Ascending aorta (tissue), 2 donors: ENCODE measurements around the gene C16orf74. TPM values are rescaled to one million over a fixed set of nuclear protein-coding genes. Genes with fewer than 3 reads are reported as not detected.

Source experiments
- DNase-seq, 2 donors: peaks; one replicate each; pipeline ENCODE4 v3.0.0-alpha.2; 2019; ENCODE audit warnings: low spot score in 2 of 2
- H3K27ac ChIP-seq, 2 donors: fragments of 200-600 bp; sonication (generic); one replicate each; pipeline ENCODE4 v1.5.1; 2016 to 2017; ENCODE audit warnings: mild to moderate bottlenecking in 1 of 2
- H3K27me3 ChIP-seq: fragments of 200-600 bp; sonication (generic); one replicate; pipeline ENCODE4 v1.5.1; 2017
- H3K36me3 ChIP-seq, 2 donors: fragments of 200-600 bp; sonication (generic); one replicate each; pipeline ENCODE4 v1.5.1; 2016
- H3K4me1 ChIP-seq, 2 donors: fragments of 200-600 bp; sonication (generic); one replicate each; pipeline ENCODE4 v1.5.1; 2016 to 2017; ENCODE audit warnings: mild to moderate bottlenecking in 1 of 2
- H3K4me3 ChIP-seq, 2 donors: fragments of 200-600 bp; sonication (generic); one replicate each; pipeline ENCODE4 v1.5.1; 2016 to 2017; ENCODE audit warnings: mild to moderate bottlenecking in 1 of 2
- H3K9me3 ChIP-seq, 2 donors: fragments of 200-600 bp; sonication (generic); one replicate each; pipeline ENCODE4 v1.5.1; 2016
- intact Hi-C: fragments of 100-400 bp; cut with DNase I; formaldehyde crosslinking; loops from one replicate; pipeline ENCODE4 v1.15.1; 2023
- total RNA-seq: library from RNA; depleted of rRNA; stranded (reverse); fragments of >200 nt; gene quantifications from one replicate; pipeline ENCODE4 v1.1.0, GENCODE V29; 2016
- TF ChIP-seq, protein P1 (sequence below), 3 experiments: fragments of 200-600 bp in 2 of 3; fragments of 450-650 bp in 1 of 3; sonication (generic) in 2 of 3; IDR thresholded peaks; one replicate each; pipeline ENCODE4 v1.5.1; 2016 to 2019; ENCODE audit warnings: antibody characterized with exemption in 3 of 3, mild to moderate bottlenecking in 1 of 3, moderate library complexity in 1 of 3

The C16orf74 gene
- total RNA-seq, 1 donor from 2014 or later = not detected

DNA sequence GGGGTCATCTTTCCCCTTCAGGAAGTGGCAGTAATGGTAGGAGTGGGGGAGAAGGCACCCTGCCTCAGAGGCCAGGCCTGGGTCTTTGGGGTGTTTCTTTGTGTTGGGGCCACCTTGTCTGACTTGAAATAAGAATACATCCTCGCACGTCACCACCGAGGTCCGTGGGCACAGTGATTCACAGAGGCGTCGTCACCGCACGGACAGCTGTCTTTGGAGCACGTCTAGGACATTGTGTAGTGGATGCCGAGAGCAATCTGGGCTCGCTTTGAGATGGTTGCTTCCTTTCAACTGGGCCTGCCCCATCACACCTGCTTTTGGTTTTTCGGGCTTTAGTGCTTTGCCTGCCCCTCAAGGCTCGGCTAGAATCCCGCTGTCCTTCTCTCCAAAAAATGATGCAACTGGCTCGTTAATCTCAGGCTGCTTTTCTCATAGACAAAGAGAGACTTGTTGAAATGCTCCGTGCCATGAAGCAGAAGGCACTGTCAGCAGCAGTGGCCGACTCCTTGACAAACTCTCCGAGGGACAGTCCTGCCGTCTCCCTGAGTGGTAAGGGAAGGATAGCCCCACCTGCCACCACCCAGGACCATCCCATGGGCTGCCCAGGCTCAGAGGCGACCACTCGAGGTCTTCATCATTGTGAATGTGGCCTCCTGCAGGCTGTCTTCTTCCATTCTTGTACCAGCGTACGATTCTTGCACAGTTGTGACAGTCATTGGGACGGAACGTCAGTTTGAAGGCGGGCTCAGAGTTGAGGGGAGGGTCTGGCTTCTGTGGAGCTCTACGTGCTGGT, 86.1 kb downstream of the C16orf74 start:
- Histone ChIP-seq H3K27ac (no peak overlapping the region), H3K9me3 (no peaks in the 10 kb centered on the region), H3K36me3 (peaks cover 83 to 91% of the 10 kb centered on the region in 2 donors), H3K27me3 (no peaks in the 10 kb centered on the region), H3K4me1 (no peaks in the 10 kb centered on the region), H3K4me3 (no peak overlapping the region)
- DNase-seq = no peak
- TF ChIP-seq, protein P1, sequence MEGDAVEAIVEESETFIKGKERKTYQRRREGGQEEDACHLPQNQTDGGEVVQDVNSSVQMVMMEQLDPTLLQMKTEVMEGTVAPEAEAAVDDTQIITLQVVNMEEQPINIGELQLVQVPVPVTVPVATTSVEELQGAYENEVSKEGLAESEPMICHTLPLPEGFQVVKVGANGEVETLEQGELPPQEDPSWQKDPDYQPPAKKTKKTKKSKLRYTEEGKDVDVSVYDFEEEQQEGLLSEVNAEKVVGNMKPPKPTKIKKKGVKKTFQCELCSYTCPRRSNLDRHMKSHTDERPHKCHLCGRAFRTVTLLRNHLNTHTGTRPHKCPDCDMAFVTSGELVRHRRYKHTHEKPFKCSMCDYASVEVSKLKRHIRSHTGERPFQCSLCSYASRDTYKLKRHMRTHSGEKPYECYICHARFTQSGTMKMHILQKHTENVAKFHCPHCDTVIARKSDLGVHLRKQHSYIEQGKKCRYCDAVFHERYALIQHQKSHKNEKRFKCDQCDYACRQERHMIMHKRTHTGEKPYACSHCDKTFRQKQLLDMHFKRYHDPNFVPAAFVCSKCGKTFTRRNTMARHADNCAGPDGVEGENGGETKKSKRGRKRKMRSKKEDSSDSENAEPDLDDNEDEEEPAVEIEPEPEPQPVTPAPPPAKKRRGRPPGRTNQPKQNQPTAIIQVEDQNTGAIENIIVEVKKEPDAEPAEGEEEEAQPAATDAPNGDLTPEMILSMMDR (IDR thresholded peaks at IDR 0.05) = no peak
- intact Hi-C loops = no loop called here

DNA sequence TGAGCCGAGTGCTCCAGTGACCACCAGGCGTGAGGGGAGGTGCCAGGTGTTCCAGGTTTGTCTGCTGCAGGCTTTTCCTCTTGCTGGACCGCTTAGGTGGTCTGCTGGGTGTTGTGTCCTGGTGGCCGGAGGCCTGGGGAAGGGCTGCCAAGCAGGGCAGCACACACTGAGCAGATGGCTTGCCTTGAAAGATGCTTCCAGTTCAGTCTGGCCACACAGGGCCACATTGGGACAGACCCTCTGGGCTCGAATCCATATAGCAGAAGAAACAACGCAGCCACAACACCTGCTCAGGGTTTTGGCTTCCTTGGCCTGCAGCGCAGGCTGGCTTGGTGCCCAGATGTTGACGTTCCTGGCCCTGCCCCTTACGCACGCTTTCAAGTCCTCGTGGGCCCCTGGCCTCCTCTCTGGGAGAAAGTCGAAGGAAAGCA, 87.0 kb downstream of the C16orf74 start:
- H3K27ac ChIP-seq = no peak overlapping the region
- DNase-seq = no peak
- TF ChIP-seq, protein P1 (IDR thresholded peaks at IDR 0.05) = no peak

DNA sequence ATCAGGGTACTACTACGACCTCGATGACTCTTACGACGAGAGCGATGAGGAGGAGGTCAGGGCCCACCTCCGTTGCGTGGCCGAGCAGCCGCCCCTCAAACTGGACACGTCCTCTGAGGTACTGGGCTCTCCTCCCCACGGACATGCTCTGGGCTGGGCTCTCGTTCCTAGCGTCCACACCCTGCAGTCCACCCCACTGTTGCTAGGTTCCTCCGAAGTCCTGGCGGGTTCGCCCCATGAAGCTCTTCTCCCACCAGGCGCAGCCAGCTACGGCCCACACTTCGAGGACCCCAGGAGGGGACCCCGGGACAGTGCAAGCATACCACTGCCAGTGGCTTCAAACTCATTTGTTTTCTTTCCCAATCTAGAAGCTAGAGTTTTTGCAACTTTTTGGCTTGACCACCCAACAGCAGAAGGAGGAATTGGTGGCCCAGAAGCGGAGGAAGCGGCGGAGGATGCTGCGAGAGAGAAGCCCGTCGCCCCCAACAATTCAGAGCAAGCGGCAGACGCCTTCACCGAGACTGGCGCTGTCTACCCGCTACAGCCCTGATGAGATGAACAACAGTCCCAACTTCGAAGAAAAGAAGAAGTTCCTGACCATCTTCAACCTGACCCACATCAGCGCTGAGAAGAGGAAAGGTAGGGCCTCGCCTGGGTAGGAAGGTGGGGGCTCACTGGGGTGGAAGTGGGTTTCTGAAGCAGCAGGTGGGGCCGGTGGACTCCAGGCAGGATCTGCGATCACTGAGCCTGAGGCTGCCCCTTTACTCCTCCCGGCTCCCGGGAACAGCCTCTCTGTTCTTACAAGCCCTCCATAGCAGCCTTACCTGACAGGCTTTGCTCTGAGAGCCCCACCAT, 87.7 kb downstream of the C16orf74 start:
- no peaks in the 10 kb centered on the region for H3K9me3 ChIP-seq
- H3K4me1 ChIP-seq = no peaks in the 10 kb centered on the region
- peaks cover 81 to 87% of the 10 kb centered on the region in 2 donors for H3K36me3 ChIP-seq
- no peaks in the 10 kb centered on the region for H3K27me3 ChIP-seq
- H3K27ac ChIP-seq = no peak overlapping the region
- DNase-seq = no peak
- intact Hi-C loops = no loop called here
- H3K4me3 ChIP-seq = no peak overlapping the region
- TF ChIP-seq, protein P1 (IDR thresholded peaks at IDR 0.05) = no peak

More for the DNA sequence above, 87.0 kb downstream of the C16orf74 start:
- H3K9me3 ChIP-seq = no peaks in the 10 kb centered on the region
- H3K27me3 ChIP-seq = no peaks in the 10 kb centered on the region
- no peaks in the 10 kb centered on the region for H3K4me1 ChIP-seq
- intact Hi-C loops = no loop called here
- H3K4me3 ChIP-seq = no peak overlapping the region
- H3K36me3 ChIP-seq = peaks cover 81 to 87% of the 10 kb centered on the region in 2 donors

DNA sequence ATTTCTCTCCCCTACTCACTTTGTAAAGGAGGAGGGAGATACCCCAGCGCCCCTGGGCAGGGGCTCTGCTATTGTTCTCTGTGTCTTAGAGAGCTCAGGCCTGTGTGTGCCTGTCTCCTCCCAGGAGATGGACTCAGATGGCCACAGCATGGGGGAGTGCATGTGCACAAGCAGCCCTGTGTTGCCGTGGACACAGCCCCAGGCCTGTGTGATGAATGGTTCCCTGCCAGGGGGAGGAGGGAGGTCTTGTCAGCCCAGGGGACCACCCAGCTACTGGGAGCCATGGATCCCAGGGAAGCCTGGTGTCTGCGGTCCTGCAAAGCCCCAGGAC, 88.4 kb downstream of the C16orf74 start:
- Histone ChIP-seq H3K4me3 (no peak overlapping the region), H3K27ac (no peak overlapping the region), H3K36me3 (peaks cover 81 to 87% of the 10 kb centered on the region in 2 donors), H3K4me1 (no peaks in the 10 kb centered on the region), H3K27me3 (no peaks in the 10 kb centered on the region), H3K9me3 (no peaks in the 10 kb centered on the region)
- intact Hi-C loops = no loop called here
- TF ChIP-seq, protein P1 (IDR thresholded peaks at IDR 0.05) = no peak
- DNase-seq = no peak

DNA sequence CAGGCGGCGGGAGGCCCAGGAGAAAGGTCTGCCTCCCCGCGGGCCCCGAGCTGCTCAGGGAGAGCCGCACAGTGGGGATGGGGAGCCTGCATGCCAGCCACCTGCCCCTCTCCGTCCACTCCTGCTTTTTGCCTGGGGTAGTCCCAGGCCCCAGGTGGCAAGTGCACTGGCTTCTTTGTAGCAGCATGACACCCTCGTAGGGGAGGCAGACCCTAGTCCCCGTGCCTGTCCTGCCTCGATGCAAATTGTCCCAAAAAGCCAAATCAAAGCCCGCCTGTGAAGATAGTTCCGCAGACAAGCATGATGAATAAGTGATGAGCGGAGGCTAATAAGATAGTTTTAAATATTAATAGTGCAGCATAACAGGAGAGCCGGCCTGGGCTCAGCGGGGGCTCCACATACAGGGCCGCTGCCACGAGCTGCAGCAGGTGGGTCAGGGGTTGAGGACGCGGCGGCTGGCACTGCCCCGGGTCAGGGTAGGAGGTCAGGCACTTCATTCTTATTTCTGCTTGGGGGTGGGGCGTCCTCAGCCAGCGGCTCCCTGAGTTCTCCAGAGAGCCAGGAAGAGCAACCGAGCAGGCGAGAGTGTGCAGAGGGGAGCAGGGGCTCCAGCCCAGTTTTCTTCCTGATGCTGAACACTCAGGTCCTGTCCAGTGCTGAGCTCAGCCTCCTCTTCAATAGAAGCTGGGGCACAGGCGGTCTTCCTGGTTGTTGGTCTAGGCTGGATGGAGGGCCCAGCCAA, 89.0 kb downstream of the C16orf74 start:
- DNase-seq = no peak
- H3K27me3 ChIP-seq = no peaks in the 10 kb centered on the region
- no peak overlapping the region for H3K27ac ChIP-seq
- H3K36me3 ChIP-seq = peaks cover 80 to 88% of the 10 kb centered on the region in 2 donors
- TF ChIP-seq, protein P1 (IDR thresholded peaks at IDR 0.05) = no peak
- intact Hi-C loops = no loop called here
- H3K4me3 ChIP-seq = no peak overlapping the region
- no peaks in the 10 kb centered on the region for H3K4me1 ChIP-seq
- no peaks in the 10 kb centered on the region for H3K9me3 ChIP-seq
